HCT116 (cell line): ENCODE results near the gene SMPDL3B. TPM values are rescaled to one million over a fixed set of nuclear protein-coding genes. Genes with fewer than 3 reads are reported as not detected.

Experiments used
- ATAC-seq: fragments of 200-7000 bp; cut with Tn5 transposase; 2 replicates; pipeline ENCODE4 v1.9.1; 2020; ENCODE audit warnings: mild to moderate bottlenecking, moderate library complexity
- BruUV-seq: library from RNA; stranded (reverse); fragments of 400-500 nt; replicated peaks from 2 replicates; lab custom pipeline; 2021; lab: Mats Ljungman, UMichigan
- CTCF ChIA-PET: fragments of 300-600 bp; sonication (Branson Sonifier 250); formaldehyde crosslinking; loops from one replicate; lab custom pipeline; 2021; ENCODE audit warnings: antibody characterized with exemption; lab: Charles Lee
- POLR2A ChIA-PET: fragments of 300-600, 350-600 bp; sonication (Branson Sonifier 250); formaldehyde crosslinking; loops from one replicate; lab custom pipeline; 2021; ENCODE audit warnings: antibody characterized with exemption; lab: Charles Lee
- RAD21 ChIA-PET, 2 experiments: fragments of 300-600 bp; sonication (Branson Sonifier 250); formaldehyde crosslinking; loops; one replicate each; lab custom pipeline; 2023; ENCODE audit warnings: low total read pairs in 2 of 2; ENCODE audit not compliant: uncharacterized antibody in 2 of 2, unreplicated experiment in 2 of 2, low non-redundant PET in 1 of 2; lab: Charles Lee
- DNase-seq: peaks from one replicate; pipeline ENCODE4 v3.0.0-alpha.2; 2010; ENCODE audit warnings: low read depth, low spot score
- H2AFZ ChIP-seq: fragments of 200-600 bp; shearing (Covaris generic), sonication (generic); 2 replicates; pipeline ENCODE4 v1.6.1; 2017; ENCODE audit warnings: low read depth, mixed run types, mixed read lengths, antibody characterized with exemption, low read length; ENCODE audit not compliant: poor library complexity, severe bottlenecking
- H3K27ac ChIP-seq: 2 replicates; pipeline ENCODE4 v1.5.1; 2012; ENCODE audit warnings: low read depth, low read length
- H3K27me3 ChIP-seq: fragments of 200-600 bp; sonication (generic); 2 replicates; pipeline ENCODE4 v1.6.1; 2016; ENCODE audit warnings: mixed run types, low read length, mixed read lengths; ENCODE audit not compliant: insufficient read depth
- H3K36me3 ChIP-seq, 2 experiments: fragments of 200-500 bp in 1 of 2; fragments of 200-600 bp in 1 of 2; sonication (Bioruptor generic) in 1 of 2; sonication (generic) in 1 of 2; 2 replicates each; pipeline versions ENCODE4 v1.5.1 to v1.6.1; 2014 to 2016; ENCODE audit warnings: low read length in 2 of 2, inconsistent platforms in 1 of 2, mixed read lengths in 1 of 2, mixed run types in 1 of 2; ENCODE audit not compliant: insufficient read depth in 2 of 2, control insufficient read depth in 1 of 2
- H3K4me1 ChIP-seq, 2 experiments: fragments of 200-600 bp in 1 of 2; sonication (generic) in 1 of 2; 2 replicates each; pipeline versions ENCODE4 v1.5.1 to v1.6.1; 2012 to 2017; ENCODE audit warnings: low read length in 2 of 2, inconsistent platforms in 1 of 2, mild to moderate bottlenecking in 1 of 2, mixed read lengths in 1 of 2, mixed run types in 1 of 2, moderate library complexity in 1 of 2; ENCODE audit not compliant: insufficient read depth in 2 of 2, control insufficient read depth in 1 of 2
- H3K4me2 ChIP-seq: fragments of 200-600 bp; sonication (generic); 2 replicates; pipeline ENCODE4 v1.6.1; 2017; ENCODE audit warnings: mixed run types, low read length, mixed read lengths
- H3K4me3 ChIP-seq, 2 experiments: fragments of 200-600 bp in 1 of 2; sonication (generic) in 1 of 2; replicated peaks in 1 of 2; 2 replicates each; pipeline ENCODE4 v1.5.1; 2011 to 2016; ENCODE audit warnings: low read length in 2 of 2, control low read depth in 1 of 2, low read depth in 1 of 2, mild to moderate bottlenecking in 1 of 2, mixed read lengths in 1 of 2, mixed run types in 1 of 2
- H3K79me2 ChIP-seq: fragments of 200-600 bp; sonication (generic); 2 replicates; pipeline ENCODE4 v1.6.1; 2017; ENCODE audit warnings: mild to moderate bottlenecking, mixed run types, low read length, moderate library complexity, mixed read lengths; ENCODE audit not compliant: insufficient read depth
- H3K9ac ChIP-seq: fragments of 200-600 bp; sonication (generic); 2 replicates; pipeline ENCODE4 v1.6.1; 2016; ENCODE audit warnings: low read length, mixed read lengths
- H3K9me2 ChIP-seq: fragments of 200-600 bp; sonication (generic), shearing (Covaris generic); 2 replicates; pipeline ENCODE4 v1.6.1; 2017; ENCODE audit warnings: mixed run types, mild to moderate bottlenecking, moderate library complexity; ENCODE audit not compliant: insufficient read depth
- H3K9me3 ChIP-seq, 2 experiments: fragments of 200-500 bp in 1 of 2; fragments of 200-600 bp in 1 of 2; sonication (Bioruptor generic) in 1 of 2; sonication (generic) in 1 of 2; 2 replicates each; pipeline ENCODE4 v1.6.1; 2014 to 2017; ENCODE audit warnings: low read length in 2 of 2, mixed read lengths in 2 of 2, inconsistent platforms in 1 of 2, low read depth in 1 of 2, mild to moderate bottlenecking in 1 of 2, mixed run types in 1 of 2, moderate library complexity in 1 of 2; ENCODE audit not compliant: control insufficient read depth in 1 of 2, insufficient read depth in 1 of 2
- H4K20me1 ChIP-seq: fragments of 200-600 bp; sonication (generic), shearing (Covaris generic); 2 replicates; pipeline ENCODE4 v1.6.1; 2017; ENCODE audit warnings: mixed run types, mild to moderate bottlenecking, moderate library complexity; ENCODE audit not compliant: insufficient read depth
- CBX3 ChIP-seq: IDR thresholded peaks from 2 replicates; pipeline ENCODE4 v1.6.1; 2012; ENCODE audit warnings: low read depth
- ELF1 ChIP-seq: IDR thresholded peaks from 2 replicates; pipeline ENCODE4 v1.6.1; 2012; ENCODE audit warnings: low read depth, borderline replicate concordance
- FOSL1 ChIP-seq: IDR thresholded peaks from 2 replicates; pipeline ENCODE4 v1.6.1; 2012; ENCODE audit warnings: low read depth
- POLR2A ChIP-seq: IDR thresholded peaks from 2 replicates; pipeline ENCODE4 v1.7.0; 2011; ENCODE audit warnings: borderline replicate concordance; ENCODE audit not compliant: insufficient read depth, insufficient read length; ENCODE audit errors: extremely low read depth
- POLR2AphosphoS5 ChIP-seq: IDR thresholded peaks from 2 replicates; pipeline ENCODE4 v1.6.1; 2011; ENCODE audit warnings: mild to moderate bottlenecking, low read depth, low read length, moderate library complexity
- RAD21 ChIP-seq: IDR thresholded peaks from 2 replicates; pipeline ENCODE4 v1.6.1; 2012; ENCODE audit warnings: low read depth, mild to moderate bottlenecking
- intact Hi-C: fragments of 100-400 bp; cut with micrococcal nuclease; formaldehyde crosslinking; loops from 2 replicates; pipeline ENCODE4 v1.10.0; 2022
- total RNA-seq: library from RNA; stranded (reverse); gene quantifications from one replicate; pipeline ENCODE4 v1.2.1, GENCODE V29; 2021; ENCODE audit not compliant: unreplicated experiment
- TF ChIP-seq, protein P1 (sequence below): IDR thresholded peaks from 2 replicates; pipeline ENCODE4 v1.6.1; 2012
- TF ChIP-seq, protein P2 (sequence below), 3 experiments: fragments of 200-600 bp in 1 of 3; sonication (generic) in 1 of 3; IDR thresholded peaks in 2 of 3; conservative IDR thresholded peaks in 1 of 3; 2 replicates each; pipeline ENCODE4 v1.5.1; 2012 to 2017; ENCODE audit warnings: low read depth in 2 of 3, low read length in 2 of 3, antibody characterized with exemption in 1 of 3, borderline replicate concordance in 1 of 3, control low read depth in 1 of 3, mild to moderate bottlenecking in 1 of 3, mixed read lengths in 1 of 3, mixed run types in 1 of 3, moderate library complexity in 1 of 3; ENCODE audit not compliant: insufficient read depth in 1 of 3
- TF ChIP-seq, protein P3 (sequence below): IDR thresholded peaks from 2 replicates; pipeline ENCODE4 v1.6.1; 2011; ENCODE audit warnings: mild to moderate bottlenecking, low read length, moderate library complexity; ENCODE audit not compliant: insufficient replicate concordance; ENCODE audit errors: extremely low read depth

Gene SMPDL3B
- total RNA-seq, 1 experiment from 2014 or later = 16.4 TPM

DNA sequence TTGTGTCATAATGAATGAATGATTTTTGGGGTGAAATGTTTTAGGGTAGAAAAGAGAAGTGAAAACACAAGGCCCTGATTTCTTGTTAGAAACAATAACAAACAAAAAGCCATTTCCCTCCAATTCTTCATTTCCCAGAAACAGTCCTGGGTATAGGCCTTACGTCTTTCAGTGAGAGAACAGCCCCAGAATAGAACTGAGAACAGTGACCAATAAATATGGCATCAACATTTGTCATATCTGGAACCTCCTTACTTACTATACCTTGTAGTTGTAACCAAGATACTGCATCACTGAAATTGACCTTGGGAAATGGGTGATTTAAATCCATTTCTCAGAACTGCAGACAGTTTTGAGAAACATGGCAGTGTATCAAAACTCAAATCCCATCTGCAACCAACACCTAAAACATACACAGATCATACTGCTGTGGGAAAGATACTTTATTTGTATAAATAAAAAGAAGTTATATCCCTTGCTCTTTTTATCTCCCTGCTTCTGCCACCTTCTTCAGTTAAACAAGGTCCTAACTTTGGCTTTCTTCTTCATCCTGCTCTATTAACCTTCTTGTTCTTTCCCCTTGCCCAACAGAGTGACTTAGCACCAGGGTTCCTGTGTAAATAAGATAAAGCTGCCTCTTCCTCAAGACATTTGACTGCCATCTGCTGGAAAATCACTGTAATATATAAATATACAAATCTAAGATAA, 44.5 kb downstream of the SMPDL3B start:
- Histone ChIP-seq H2AFZ (no peak overlapping the region), H3K4me1 (no peaks in the 10 kb centered on the region), H3K9me3 (no peaks in the 10 kb centered on the region), H4K20me1 (no peaks in the 10 kb centered on the region), H3K27me3 (no peaks in the 10 kb centered on the region), H3K36me3 (peaks cover 0 to 2% of the 10 kb centered on the region in 2 experiments; a peak in 1 of 4 replicates), H3K4me2 (no peak overlapping the region), H3K9ac (no peak overlapping the region), H3K27ac (no peak overlapping the region), H3K79me2 (no peaks in the 10 kb centered on the region), H3K4me3 (no peak overlapping the region), H3K9me2 (no peaks in the 10 kb centered on the region)
- TF ChIP-seq, protein P1, sequence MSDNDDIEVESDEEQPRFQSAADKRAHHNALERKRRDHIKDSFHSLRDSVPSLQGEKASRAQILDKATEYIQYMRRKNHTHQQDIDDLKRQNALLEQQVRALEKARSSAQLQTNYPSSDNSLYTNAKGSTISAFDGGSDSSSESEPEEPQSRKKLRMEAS = no peak
- TF ChIP-seq RAD21 = peak; percentile 90
- TF ChIP-seq, protein P2, sequence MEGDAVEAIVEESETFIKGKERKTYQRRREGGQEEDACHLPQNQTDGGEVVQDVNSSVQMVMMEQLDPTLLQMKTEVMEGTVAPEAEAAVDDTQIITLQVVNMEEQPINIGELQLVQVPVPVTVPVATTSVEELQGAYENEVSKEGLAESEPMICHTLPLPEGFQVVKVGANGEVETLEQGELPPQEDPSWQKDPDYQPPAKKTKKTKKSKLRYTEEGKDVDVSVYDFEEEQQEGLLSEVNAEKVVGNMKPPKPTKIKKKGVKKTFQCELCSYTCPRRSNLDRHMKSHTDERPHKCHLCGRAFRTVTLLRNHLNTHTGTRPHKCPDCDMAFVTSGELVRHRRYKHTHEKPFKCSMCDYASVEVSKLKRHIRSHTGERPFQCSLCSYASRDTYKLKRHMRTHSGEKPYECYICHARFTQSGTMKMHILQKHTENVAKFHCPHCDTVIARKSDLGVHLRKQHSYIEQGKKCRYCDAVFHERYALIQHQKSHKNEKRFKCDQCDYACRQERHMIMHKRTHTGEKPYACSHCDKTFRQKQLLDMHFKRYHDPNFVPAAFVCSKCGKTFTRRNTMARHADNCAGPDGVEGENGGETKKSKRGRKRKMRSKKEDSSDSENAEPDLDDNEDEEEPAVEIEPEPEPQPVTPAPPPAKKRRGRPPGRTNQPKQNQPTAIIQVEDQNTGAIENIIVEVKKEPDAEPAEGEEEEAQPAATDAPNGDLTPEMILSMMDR (IDR thresholded peaks at IDR 0.05 in 2 of 3, conservative IDR thresholded peaks at IDR 0.05 in 1 of 3; ENCODE audit: borderline replicate concordance in 1 of 3, insufficient read depth in 1 of 3, low read depth in 2 of 3, low read length in 2 of 3) = peak; percentile 34 to 87 (median 52); a peak in 5 of 6 replicates
- ChIA-PET CTCF (interaction anchor here (0.6 to 1.9 kb wide), 4 partner anchors 17 to 121 kb away, joined by 3 to 12 read pairs (median 6); no protein-coding TSS in a partner anchor), RAD21 (interaction anchor here in 1 of 2 experiments (0.6 kb wide), 1 partner anchor 8 kb away, joined by 3 read pairs; no protein-coding TSS in a partner anchor), POLR2A (no interaction called here)
- intact Hi-C loops = loop anchor here (1.0 kb wide), 2 partner anchors 39 to 121 kb away; no protein-coding TSS in a partner anchor
- DNase-seq (peak; percentile 35), ATAC-seq (peak; percentile 87)
- no TSS peak for BruUV-seq

DNA sequence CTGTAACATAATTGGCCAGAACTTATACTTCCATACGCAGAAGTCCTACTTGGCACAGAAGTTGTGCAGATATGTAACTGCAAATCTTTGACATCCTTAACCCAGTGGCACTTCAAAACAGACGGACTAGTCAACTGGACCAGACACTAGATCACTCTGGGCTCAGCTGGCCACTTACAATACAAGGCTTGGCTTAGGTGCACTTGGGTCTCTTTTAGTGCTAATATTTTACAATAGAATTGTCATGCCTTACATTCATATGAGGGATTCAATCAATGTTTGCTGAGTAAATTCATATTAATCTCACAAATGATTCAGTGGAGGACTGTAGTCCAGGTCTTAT, 45.0 kb downstream of the SMPDL3B start:
- no peak overlapping the region for H2AFZ ChIP-seq
- H3K9me3 ChIP-seq = no peaks in the 10 kb centered on the region
- BruUV-seq = no TSS peak
- no peak overlapping the region for H3K4me3 ChIP-seq
- no peaks in the 10 kb centered on the region; the same call in 1 of the 2 replicates for H4K20me1 ChIP-seq
- DNase-seq (no peak), ATAC-seq (peak; percentile 42)
- peaks cover 0 to 2% of the 10 kb centered on the region in 2 experiments; a peak in 1 of 4 replicates for H3K36me3 ChIP-seq
- H3K9me2 ChIP-seq = no peaks in the 10 kb centered on the region
- H3K27me3 ChIP-seq = no peaks in the 10 kb centered on the region
- H3K9ac ChIP-seq = no peak overlapping the region
- no peak overlapping the region for H3K4me2 ChIP-seq
- ChIA-PET CTCF (interaction anchor here (0.6 to 1.9 kb wide), 3 partner anchors 31 to 122 kb away, joined by 3 to 12 read pairs (median 9); no protein-coding TSS in a partner anchor), POLR2A (no interaction called here), RAD21 (interaction anchor here in 1 of 2 experiments (0.6 kb wide), 1 partner anchor 9 kb away, joined by 3 read pairs; no protein-coding TSS in a partner anchor)
- H3K4me1 ChIP-seq = no peaks in the 10 kb centered on the region
- intact Hi-C loops = loop anchor here (1.0 kb wide), 2 partner anchors 40 to 122 kb away; no protein-coding TSS in a partner anchor
- no peaks in the 10 kb centered on the region for H3K79me2 ChIP-seq
- H3K27ac ChIP-seq = no peak overlapping the region
- TF ChIP-seq POLR2A = no peak
- TF ChIP-seq FOSL1 = no peak
- TF ChIP-seq, protein P3, sequence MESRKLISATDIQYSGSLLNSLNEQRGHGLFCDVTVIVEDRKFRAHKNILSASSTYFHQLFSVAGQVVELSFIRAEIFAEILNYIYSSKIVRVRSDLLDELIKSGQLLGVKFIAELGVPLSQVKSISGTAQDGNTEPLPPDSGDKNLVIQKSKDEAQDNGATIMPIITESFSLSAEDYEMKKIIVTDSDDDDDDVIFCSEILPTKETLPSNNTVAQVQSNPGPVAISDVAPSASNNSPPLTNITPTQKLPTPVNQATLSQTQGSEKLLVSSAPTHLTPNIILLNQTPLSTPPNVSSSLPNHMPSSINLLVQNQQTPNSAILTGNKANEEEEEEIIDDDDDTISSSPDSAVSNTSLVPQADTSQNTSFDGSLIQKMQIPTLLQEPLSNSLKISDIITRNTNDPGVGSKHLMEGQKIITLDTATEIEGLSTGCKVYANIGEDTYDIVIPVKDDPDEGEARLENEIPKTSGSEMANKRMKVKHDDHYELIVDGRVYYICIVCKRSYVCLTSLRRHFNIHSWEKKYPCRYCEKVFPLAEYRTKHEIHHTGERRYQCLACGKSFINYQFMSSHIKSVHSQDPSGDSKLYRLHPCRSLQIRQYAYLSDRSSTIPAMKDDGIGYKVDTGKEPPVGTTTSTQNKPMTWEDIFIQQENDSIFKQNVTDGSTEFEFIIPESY = no peak
- TF ChIP-seq CBX3 = no peak
- no peak for TF ChIP-seq ELF1
- TF ChIP-seq, protein P2 (IDR thresholded peaks at IDR 0.05 in 2 of 3, conservative IDR thresholded peaks at IDR 0.05 in 1 of 3; ENCODE audit: borderline replicate concordance in 1 of 3, insufficient read depth in 1 of 3, low read depth in 2 of 3, low read length in 2 of 3) = no peak
- TF ChIP-seq, protein P1 = no peak
- TF ChIP-seq POLR2AphosphoS5 = no peak
